ENCODE measurements around the gene SORCS2.

The SORCS2 gene

GRCh38 chr4:7761312-7761711 lies 569.0 kb downstream of the SORCS2 start:
- Histone ChIP-seq H2AFZ (ENCODE audit: low read depth, low read length) (no peak overlapping the region), H3K4me1 (ENCODE audit: insufficient read depth, low read length) (peaks cover 9% of the 10 kb centered on the region), H3K4me3 (ENCODE audit: low read length) (no peak overlapping the region), H3K27me3 (ENCODE audit: insufficient read depth, low read length) (no peaks in the 10 kb centered on the region), H3K9me3 (ENCODE audit: low read length) (peaks cover 4% of the 10 kb centered on the region), H3K36me3 (ENCODE audit: insufficient read depth, low read length) (peaks cover 3% of the 10 kb centered on the region)

GRCh38 chr4:7761720-7762119 lies 569.4 kb downstream of the SORCS2 start:
- Histone ChIP-seq H3K4me1 (ENCODE audit: insufficient read depth, low read length) (peaks cover 9% of the 10 kb centered on the region), H3K9me3 (ENCODE audit: low read length) (peaks cover 4% of the 10 kb centered on the region), H2AFZ (ENCODE audit: low read depth, low read length) (no peak overlapping the region), H3K27me3 (ENCODE audit: insufficient read depth, low read length) (no peaks in the 10 kb centered on the region), H3K36me3 (ENCODE audit: insufficient read depth, low read length) (peaks cover 3% of the 10 kb centered on the region), H3K4me3 (ENCODE audit: low read length) (no peak overlapping the region)

- Histone ChIP-seq H2AFZ (ENCODE audit: low read depth, low read length) (no peak overlapping the region), H3K36me3 (ENCODE audit: insufficient read depth, low read length) (peaks cover 6% of the 10 kb centered on the region), H3K27me3 (ENCODE audit: insufficient read depth, low read length) (no peaks in the 10 kb centered on the region), H3K4me3 (ENCODE audit: low read length) (no peak overlapping the region), H3K4me1 (ENCODE audit: insufficient read depth, low read length) (peaks cover 8% of the 10 kb centered on the region), H3K9me3 (ENCODE audit: low read length) (peaks cover 4% of the 10 kb centered on the region)
Measured at GRCh38 chr4:7762376-7763030, 570.2 kb downstream of the SORCS2 start.

DNA sequence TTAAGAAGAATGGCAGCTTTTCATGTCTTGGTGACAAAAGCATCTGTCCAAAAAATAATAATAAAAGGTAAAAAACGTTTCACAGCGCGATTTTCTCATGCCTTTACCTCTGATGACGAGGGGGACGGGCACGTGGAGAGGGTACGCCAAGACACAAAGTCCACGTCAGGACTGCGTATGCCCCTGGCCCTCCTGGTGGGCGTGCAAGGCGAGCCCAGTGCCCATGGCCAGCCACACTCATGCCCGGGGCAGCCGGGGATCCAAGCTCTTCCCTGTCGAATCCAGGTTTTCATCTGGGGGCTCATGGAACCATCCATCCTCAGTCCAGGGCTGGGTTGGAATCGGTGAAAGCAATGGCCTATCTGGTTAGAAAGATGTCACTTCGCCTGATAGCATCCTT lies 570.8 kb downstream of the SORCS2 start:
- Histone ChIP-seq H3K4me1 (ENCODE audit: insufficient read depth, low read length) (peaks cover 3% of the 10 kb centered on the region), H2AFZ (ENCODE audit: low read depth, low read length) (no peak overlapping the region), H3K9me3 (ENCODE audit: low read length) (peaks cover 4% of the 10 kb centered on the region), H3K27me3 (ENCODE audit: insufficient read depth, low read length) (no peaks in the 10 kb centered on the region), H3K4me3 (ENCODE audit: low read length) (no peak overlapping the region), H3K36me3 (ENCODE audit: insufficient read depth, low read length) (peaks cover 7% of the 10 kb centered on the region)

DNA sequence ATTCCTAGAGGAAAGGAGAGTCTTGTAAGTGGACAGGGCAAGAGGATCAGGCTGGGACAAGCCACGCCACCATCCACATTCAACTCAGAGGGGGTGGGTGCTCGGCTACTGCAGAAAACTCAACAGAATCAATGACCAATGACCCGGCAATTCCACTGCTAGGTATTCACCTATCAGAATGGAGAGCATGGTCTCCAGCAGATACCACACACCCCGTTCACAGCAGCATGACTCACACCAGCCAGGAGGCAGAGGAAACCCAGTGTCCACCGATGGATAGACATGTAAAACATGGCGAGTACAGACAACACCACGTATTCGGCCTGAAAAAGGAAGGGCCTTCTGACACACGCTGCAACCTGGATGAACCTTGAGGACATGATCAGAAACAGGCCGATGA lies 571.5 kb downstream of the SORCS2 start:
- Histone ChIP-seq H2AFZ (ENCODE audit: low read depth, low read length) (no peak overlapping the region), H3K36me3 (ENCODE audit: insufficient read depth, low read length) (peaks cover 13% of the 10 kb centered on the region), H3K27me3 (ENCODE audit: insufficient read depth, low read length) (no peaks in the 10 kb centered on the region)

GRCh38 chr4:7764466-7764865 lies 572.1 kb downstream of the SORCS2 start:
- H3K27me3 ChIP-seq (ENCODE audit: insufficient read depth, low read length) = no peaks in the 10 kb centered on the region
- H3K36me3 ChIP-seq (ENCODE audit: insufficient read depth, low read length) = peaks cover 13% of the 10 kb centered on the region
- H2AFZ ChIP-seq (ENCODE audit: low read depth, low read length) = no peak overlapping the region
- peaks cover 5% of the 10 kb centered on the region for H3K4me1 ChIP-seq (ENCODE audit: insufficient read depth, low read length)
- no peak overlapping the region for H3K4me3 ChIP-seq (ENCODE audit: low read length)
- H3K9me3 ChIP-seq (ENCODE audit: low read length) = no peaks in the 10 kb centered on the region

More for the DNA sequence above, 571.5 kb downstream of the SORCS2 start:
- Histone ChIP-seq H3K9me3 (ENCODE audit: low read length) (no peaks in the 10 kb centered on the region), H3K4me3 (ENCODE audit: low read length) (no peak overlapping the region), H3K4me1 (ENCODE audit: insufficient read depth, low read length) (no peaks in the 10 kb centered on the region)

DNA sequence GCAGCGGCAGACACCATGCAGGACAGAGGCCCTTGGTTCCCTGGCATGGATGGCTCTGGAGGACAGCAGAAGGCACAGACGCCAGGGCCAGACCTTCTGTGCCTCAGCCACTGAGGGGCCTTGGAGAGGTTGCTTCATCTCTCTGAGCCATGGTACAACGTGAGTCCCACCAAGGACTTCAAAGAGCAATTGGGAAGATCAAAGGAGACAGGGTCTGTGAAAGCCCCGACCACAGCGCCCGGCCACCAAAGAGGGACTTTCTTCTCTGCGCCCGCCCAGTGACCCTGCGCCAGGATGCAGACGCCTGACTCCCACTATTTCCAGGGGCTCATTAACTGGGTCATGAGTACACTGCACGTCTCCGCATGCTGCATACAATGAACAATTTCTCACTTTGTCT lies 573.3 kb downstream of the SORCS2 start:
- peaks cover 17% of the 10 kb centered on the region for H3K4me1 ChIP-seq (ENCODE audit: insufficient read depth, low read length)
- H3K36me3 ChIP-seq (ENCODE audit: insufficient read depth, low read length) = peaks cover 13% of the 10 kb centered on the region
- no peak overlapping the region for H2AFZ ChIP-seq (ENCODE audit: low read depth, low read length)
- H3K4me3 ChIP-seq (ENCODE audit: low read length) = no peak overlapping the region
- H3K27me3 ChIP-seq (ENCODE audit: insufficient read depth, low read length) = no peaks in the 10 kb centered on the region
- no peaks in the 10 kb centered on the region for H3K9me3 ChIP-seq (ENCODE audit: low read length)

GRCh38 chr4:7766086-7766485 lies 573.7 kb downstream of the SORCS2 start:
- Histone ChIP-seq H3K4me3 (ENCODE audit: low read length) (no peak overlapping the region), H3K36me3 (ENCODE audit: insufficient read depth, low read length) (peaks cover 13% of the 10 kb centered on the region), H3K27me3 (ENCODE audit: insufficient read depth, low read length) (no peaks in the 10 kb centered on the region), H3K9me3 (ENCODE audit: low read length) (no peaks in the 10 kb centered on the region), H3K4me1 (ENCODE audit: insufficient read depth, low read length) (peaks cover 19% of the 10 kb centered on the region), H2AFZ (ENCODE audit: low read depth, low read length) (no peak overlapping the region)

- Histone ChIP-seq H2AFZ (ENCODE audit: low read depth, low read length) (no peak overlapping the region), H3K4me3 (ENCODE audit: low read length) (no peak overlapping the region), H3K9me3 (ENCODE audit: low read length) (no peaks in the 10 kb centered on the region), H3K4me1 (ENCODE audit: insufficient read depth, low read length) (peaks cover 19% of the 10 kb centered on the region), H3K36me3 (ENCODE audit: insufficient read depth, low read length) (peaks cover 13% of the 10 kb centered on the region), H3K27me3 (ENCODE audit: insufficient read depth, low read length) (no peaks in the 10 kb centered on the region)
Measured at GRCh38 chr4:7766661-7767345, 574.5 kb downstream of the SORCS2 start.

GRCh38 chr4:7767526-7767925 lies 575.2 kb downstream of the SORCS2 start:
- H3K36me3 ChIP-seq (ENCODE audit: insufficient read depth, low read length) = peaks cover 13% of the 10 kb centered on the region
- no peaks in the 10 kb centered on the region for H3K9me3 ChIP-seq (ENCODE audit: low read length)
- no peaks in the 10 kb centered on the region for H3K27me3 ChIP-seq (ENCODE audit: insufficient read depth, low read length)
- H3K4me3 ChIP-seq (ENCODE audit: low read length) = no peak overlapping the region
- H2AFZ ChIP-seq (ENCODE audit: low read depth, low read length) = no peak overlapping the region
- peaks cover 19% of the 10 kb centered on the region for H3K4me1 ChIP-seq (ENCODE audit: insufficient read depth, low read length)

- no peaks in the 10 kb centered on the region for H3K27me3 ChIP-seq (ENCODE audit: insufficient read depth, low read length)
- H3K36me3 ChIP-seq (ENCODE audit: insufficient read depth, low read length) = peaks cover 18% of the 10 kb centered on the region
- no peaks in the 10 kb centered on the region for H3K9me3 ChIP-seq (ENCODE audit: low read length)
- H3K4me1 ChIP-seq (ENCODE audit: insufficient read depth, low read length) = peaks cover 19% of the 10 kb centered on the region
- H3K4me3 ChIP-seq (ENCODE audit: low read length) = no peak overlapping the region
- no peak overlapping the region for H2AFZ ChIP-seq (ENCODE audit: low read depth, low read length)
Measured at GRCh38 chr4:7767966-7768365, 575.6 kb downstream of the SORCS2 start.

- H3K27me3 ChIP-seq (ENCODE audit: insufficient read depth, low read length) = no peaks in the 10 kb centered on the region
- no peak overlapping the region for H2AFZ ChIP-seq (ENCODE audit: low read depth, low read length)
- peaks cover 16% of the 10 kb centered on the region for H3K36me3 ChIP-seq (ENCODE audit: insufficient read depth, low read length)
- H3K9me3 ChIP-seq (ENCODE audit: low read length) = no peaks in the 10 kb centered on the region
- no peak overlapping the region for H3K4me3 ChIP-seq (ENCODE audit: low read length)
- H3K4me1 ChIP-seq (ENCODE audit: insufficient read depth, low read length) = peaks cover 19% of the 10 kb centered on the region
Measured at GRCh38 chr4:7768736-7769135, 576.4 kb downstream of the SORCS2 start.

DNA sequence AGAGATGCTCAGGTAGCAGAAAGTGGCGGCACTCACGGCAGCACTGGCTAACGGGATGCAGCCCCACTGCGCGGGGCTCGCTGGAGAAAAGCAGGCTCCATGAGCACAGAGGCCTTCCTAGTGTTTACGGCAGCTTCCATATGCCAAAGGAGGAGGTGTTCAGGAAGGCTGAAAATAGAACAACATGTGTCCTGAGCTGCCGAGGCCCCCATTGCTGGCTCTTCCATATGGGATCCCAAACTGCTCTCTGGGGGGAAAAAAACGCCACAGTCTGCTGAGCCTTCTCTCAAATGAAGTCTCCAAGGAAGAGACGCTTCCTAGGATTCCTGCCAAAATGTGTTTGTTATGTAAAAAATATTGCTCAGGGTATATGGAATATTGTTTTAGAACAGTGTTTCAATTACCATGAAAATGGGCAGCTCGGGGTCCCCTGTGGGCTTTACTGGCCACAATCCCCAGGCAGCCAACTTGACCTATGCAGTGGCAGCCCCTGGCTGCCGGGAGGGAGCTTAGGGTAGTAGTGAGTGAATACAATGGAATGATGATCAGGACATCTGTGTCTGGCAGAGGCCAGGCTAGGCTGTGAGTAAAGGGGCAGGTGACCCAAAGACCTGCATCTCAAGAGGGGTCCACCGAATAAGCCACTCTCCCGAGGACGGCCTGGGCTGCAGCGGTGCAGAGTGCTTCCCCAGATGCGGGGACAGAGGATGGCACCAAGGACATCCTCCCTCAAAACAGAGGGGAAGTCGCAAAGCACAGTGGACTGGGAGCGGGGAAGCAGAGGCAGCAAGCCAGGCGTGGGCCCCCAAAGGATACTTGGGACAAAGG lies 577.3 kb downstream of the SORCS2 start:
- Histone ChIP-seq H3K4me1 (ENCODE audit: insufficient read depth, low read length) (peaks cover 19% of the 10 kb centered on the region), H2AFZ (ENCODE audit: low read depth, low read length) (no peak overlapping the region), H3K9me3 (ENCODE audit: low read length) (no peaks in the 10 kb centered on the region), H3K4me3 (ENCODE audit: low read length) (no peak overlapping the region), H3K36me3 (ENCODE audit: insufficient read depth, low read length) (peaks cover 20% of the 10 kb centered on the region), H3K27me3 (ENCODE audit: insufficient read depth, low read length) (no peaks in the 10 kb centered on the region)
